ENCODE data around the gene EIF4G1.

Gene EIF4G1

DNA sequence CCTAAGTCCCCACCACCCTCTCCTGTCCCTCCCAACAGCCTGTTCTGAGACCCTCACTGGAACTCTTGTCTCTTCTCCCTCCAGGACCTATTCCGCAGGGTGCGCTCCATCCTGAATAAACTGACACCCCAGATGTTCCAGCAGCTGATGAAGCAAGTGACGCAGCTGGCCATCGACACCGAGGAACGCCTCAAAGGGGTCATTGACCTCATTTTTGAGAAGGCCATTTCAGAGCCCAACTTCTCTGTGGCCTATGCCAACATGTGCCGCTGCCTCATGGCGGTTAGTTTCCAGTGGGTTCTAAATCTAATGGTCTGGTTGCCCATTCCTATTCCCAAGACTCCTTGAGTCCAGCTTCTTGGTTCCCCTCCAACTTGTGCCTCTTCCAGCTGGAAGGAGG lies 9.3 kb downstream of the EIF4G1 start:
- TF ChIP-seq, protein P1, sequence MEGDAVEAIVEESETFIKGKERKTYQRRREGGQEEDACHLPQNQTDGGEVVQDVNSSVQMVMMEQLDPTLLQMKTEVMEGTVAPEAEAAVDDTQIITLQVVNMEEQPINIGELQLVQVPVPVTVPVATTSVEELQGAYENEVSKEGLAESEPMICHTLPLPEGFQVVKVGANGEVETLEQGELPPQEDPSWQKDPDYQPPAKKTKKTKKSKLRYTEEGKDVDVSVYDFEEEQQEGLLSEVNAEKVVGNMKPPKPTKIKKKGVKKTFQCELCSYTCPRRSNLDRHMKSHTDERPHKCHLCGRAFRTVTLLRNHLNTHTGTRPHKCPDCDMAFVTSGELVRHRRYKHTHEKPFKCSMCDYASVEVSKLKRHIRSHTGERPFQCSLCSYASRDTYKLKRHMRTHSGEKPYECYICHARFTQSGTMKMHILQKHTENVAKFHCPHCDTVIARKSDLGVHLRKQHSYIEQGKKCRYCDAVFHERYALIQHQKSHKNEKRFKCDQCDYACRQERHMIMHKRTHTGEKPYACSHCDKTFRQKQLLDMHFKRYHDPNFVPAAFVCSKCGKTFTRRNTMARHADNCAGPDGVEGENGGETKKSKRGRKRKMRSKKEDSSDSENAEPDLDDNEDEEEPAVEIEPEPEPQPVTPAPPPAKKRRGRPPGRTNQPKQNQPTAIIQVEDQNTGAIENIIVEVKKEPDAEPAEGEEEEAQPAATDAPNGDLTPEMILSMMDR (IDR thresholded peaks at IDR 0.05; ENCODE audit: control insufficient read depth, extremely low read depth, insufficient read depth): no peak
- no peak for DNase-seq (ENCODE audit: low read depth)
- H3K4me3 ChIP-seq (ENCODE audit: low read depth, low read length): no peak overlapping the region

DNA sequence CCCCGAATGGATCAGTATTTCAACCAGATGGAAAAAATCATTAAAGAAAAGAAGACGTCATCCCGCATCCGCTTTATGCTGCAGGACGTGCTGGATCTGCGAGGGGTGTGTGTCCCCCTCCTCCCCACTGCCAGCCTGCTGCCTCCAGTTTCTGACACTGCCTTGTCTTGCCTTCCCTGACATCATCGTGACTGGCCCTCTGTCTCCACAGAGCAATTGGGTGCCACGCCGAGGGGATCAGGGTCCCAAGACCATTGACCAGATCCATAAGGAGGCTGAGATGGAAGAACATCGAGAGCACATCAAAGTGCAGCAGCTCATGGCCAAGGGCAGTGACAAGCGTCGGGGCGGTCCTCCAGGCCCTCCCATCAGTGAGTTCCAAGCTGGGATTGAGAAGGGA lies 10.9 kb downstream of the EIF4G1 start:
- no peak for DNase-seq (ENCODE audit: low read depth)
- TF ChIP-seq, protein P1 (IDR thresholded peaks at IDR 0.05; ENCODE audit: control insufficient read depth, extremely low read depth, insufficient read depth): no peak
- H3K4me3 ChIP-seq (ENCODE audit: low read depth, low read length): no peak overlapping the region

GRCh38 chr3:184325715-184326369 lies 11.4 kb downstream of the EIF4G1 start:
- DNase-seq (ENCODE audit: low read depth): no peak
- H3K4me3 ChIP-seq (ENCODE audit: low read depth, low read length): no peak overlapping the region
- TF ChIP-seq, protein P1 (IDR thresholded peaks at IDR 0.05; ENCODE audit: control insufficient read depth, extremely low read depth, insufficient read depth): no peak

- H3K4me3 ChIP-seq (ENCODE audit: low read depth, low read length): no peak overlapping the region
- TF ChIP-seq, protein P1 (IDR thresholded peaks at IDR 0.05; ENCODE audit: control insufficient read depth, extremely low read depth, insufficient read depth): no peak
- DNase-seq (ENCODE audit: low read depth): no peak
Observed at GRCh38 chr3:184327171-184327570, 12.8 kb downstream of the EIF4G1 start.

GRCh38 chr3:184328516-184328915 lies 14.1 kb downstream of the EIF4G1 start:
- TF ChIP-seq, protein P1 (IDR thresholded peaks at IDR 0.05; ENCODE audit: control insufficient read depth, extremely low read depth, insufficient read depth): no peak
- DNase-seq (ENCODE audit: low read depth): no peak
- no peak overlapping the region for H3K4me3 ChIP-seq (ENCODE audit: low read depth, low read length)

GRCh38 chr3:184332370-184333090 lies 18.1 kb downstream of the EIF4G1 start:
- no peak for DNase-seq (ENCODE audit: low read depth)
- TF ChIP-seq, protein P1 (IDR thresholded peaks at IDR 0.05; ENCODE audit: control insufficient read depth, extremely low read depth, insufficient read depth): no peak

More at GRCh38 chr3:184332370-184333090, 18.1 kb downstream of the EIF4G1 start:
- H3K4me3 ChIP-seq (ENCODE audit: low read depth, low read length): no peak overlapping the region
